Head of caudate nucleus (tissue), 42 donors: ENCODE results near the gene PCNX2.

ENCODE experiments used
- DNase-seq, 42 donors: peaks; one replicate each; pipeline versions ENCODE4 v3.0.0 to v3.0.0-alpha.2; 2020 to 2021; ENCODE audit warnings: mixed read lengths in 7 of 42
- intact Hi-C: fragments of 100-400 bp; cut with DNase I; formaldehyde crosslinking; loops from one replicate; pipeline ENCODE4 v1.15.0; 2022

The PCNX2 gene

GRCh38 chr1:233045588-233045987 lies 249.9 kb downstream of the PCNX2 start:
- intact Hi-C loops = no loop called here
- DNase-seq = peak in 5 of 42 donors; percentile 7 to 44 (median 8)

- no peak for DNase-seq
- intact Hi-C loops = no loop called here
Observed at GRCh38 chr1:233042834-233043233, 252.7 kb downstream of the PCNX2 start.

GRCh38 chr1:233040494-233040893 lies 255.0 kb downstream of the PCNX2 start:
- no peak for DNase-seq
- intact Hi-C loops = no loop called here

GRCh38 chr1:233038581-233038980 lies 256.9 kb downstream of the PCNX2 start:
- intact Hi-C loops = no loop called here
- DNase-seq = no peak

- intact Hi-C loops = no loop called here
- DNase-seq = no peak
Observed at GRCh38 chr1:233037843-233038242, 257.7 kb downstream of the PCNX2 start.

GRCh38 chr1:233034836-233035235 lies 260.7 kb downstream of the PCNX2 start:
- no peak for DNase-seq
- intact Hi-C loops = no loop called here

GRCh38 chr1:233033361-233033760 lies 262.2 kb downstream of the PCNX2 start:
- intact Hi-C loops = no loop called here
- DNase-seq = no peak

GRCh38 chr1:233032916-233033315 lies 262.6 kb downstream of the PCNX2 start:
- DNase-seq = no peak
- intact Hi-C loops = no loop called here

- DNase-seq = no peak
- intact Hi-C loops = no loop called here
Observed at GRCh38 chr1:233031521-233031920, 264.0 kb downstream of the PCNX2 start.

- DNase-seq = no peak
- intact Hi-C loops = no loop called here
Observed at GRCh38 chr1:233027046-233027445, 268.5 kb downstream of the PCNX2 start.

GRCh38 chr1:233025567-233025966 lies 270.0 kb downstream of the PCNX2 start:
- no peak for DNase-seq
- intact Hi-C loops = no loop called here

GRCh38 chr1:233025157-233025556 lies 270.4 kb downstream of the PCNX2 start:
- intact Hi-C loops = no loop called here
- peak in 26 of 42 donors; percentile 12 to 72 (median 33) for DNase-seq

GRCh38 chr1:233024199-233024598 lies 271.3 kb downstream of the PCNX2 start:
- intact Hi-C loops = no loop called here
- DNase-seq = no peak

GRCh38 chr1:233022246-233022645 lies 273.3 kb downstream of the PCNX2 start:
- no peak for DNase-seq
- intact Hi-C loops = no loop called here

GRCh38 chr1:233020426-233020825 lies 275.1 kb downstream of the PCNX2 start:
- intact Hi-C loops = no loop called here
- DNase-seq = no peak

GRCh38 chr1:233019778-233020325 lies 275.7 kb downstream of the PCNX2 start:
- intact Hi-C loops = no loop called here
- no peak for DNase-seq

GRCh38 chr1:233019083-233019482 lies 276.4 kb downstream of the PCNX2 start:
- intact Hi-C loops = no loop called here
- DNase-seq = no peak

GRCh38 chr1:233016798-233017197 lies 278.7 kb downstream of the PCNX2 start:
- intact Hi-C loops = no loop called here
- DNase-seq = no peak

GRCh38 chr1:233015965-233016364 lies 279.6 kb downstream of the PCNX2 start:
- intact Hi-C loops = no loop called here
- DNase-seq = no peak

- intact Hi-C loops = no loop called here
- no peak for DNase-seq
Observed at GRCh38 chr1:233012021-233012420, 283.5 kb downstream of the PCNX2 start.

GRCh38 chr1:233010146-233010545 lies 285.4 kb downstream of the PCNX2 start:
- intact Hi-C loops = no loop called here
- no peak for DNase-seq

GRCh38 chr1:233006541-233006973 lies 289.0 kb downstream of the PCNX2 start:
- intact Hi-C loops = no loop called here
- DNase-seq = no peak
